Mammary epithelial cell (primary cell): Measurements from ENCODE around the gene AOX1.

Source experiments
- EZH2 ChIP-seq: IDR thresholded peaks from 2 replicates; pipeline ENCODE4 v1.6.1; 2012; ENCODE audit warnings: low read length, inconsistent platforms, borderline replicate concordance
- TF ChIP-seq, protein P1 (sequence below), 2 donors: IDR thresholded peaks in 1 of 2; conservative IDR thresholded peaks in 1 of 2; 2 replicates each; pipeline ENCODE4 v1.5.1; 2011 to 2012; ENCODE audit warnings: inconsistent platforms in 2 of 2, low read length in 2 of 2, mild to moderate bottlenecking in 2 of 2, control low read depth in 1 of 2, low read depth in 1 of 2; ENCODE audit not compliant: insufficient read depth in 1 of 2; ENCODE audit errors: extremely low read depth in 1 of 2

DNA sequence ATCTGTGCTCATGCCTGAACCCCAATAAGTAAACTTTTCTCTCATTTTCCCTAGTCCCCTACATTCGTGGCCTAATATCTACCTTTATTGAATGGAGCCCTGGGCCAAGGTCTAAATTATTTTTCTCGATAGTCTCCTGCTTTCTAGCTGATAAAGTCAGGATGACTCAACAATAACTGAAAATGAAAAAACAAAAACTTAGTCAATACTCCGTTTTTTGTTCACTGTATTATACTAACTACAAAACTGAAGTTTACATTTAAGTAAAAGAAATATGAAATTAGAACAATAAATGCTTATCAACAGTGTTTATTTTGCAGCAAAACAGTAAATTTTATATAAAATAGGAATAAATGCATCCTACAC, 32.2 kb downstream of the AOX1 start:
- TF ChIP-seq, protein P1, sequence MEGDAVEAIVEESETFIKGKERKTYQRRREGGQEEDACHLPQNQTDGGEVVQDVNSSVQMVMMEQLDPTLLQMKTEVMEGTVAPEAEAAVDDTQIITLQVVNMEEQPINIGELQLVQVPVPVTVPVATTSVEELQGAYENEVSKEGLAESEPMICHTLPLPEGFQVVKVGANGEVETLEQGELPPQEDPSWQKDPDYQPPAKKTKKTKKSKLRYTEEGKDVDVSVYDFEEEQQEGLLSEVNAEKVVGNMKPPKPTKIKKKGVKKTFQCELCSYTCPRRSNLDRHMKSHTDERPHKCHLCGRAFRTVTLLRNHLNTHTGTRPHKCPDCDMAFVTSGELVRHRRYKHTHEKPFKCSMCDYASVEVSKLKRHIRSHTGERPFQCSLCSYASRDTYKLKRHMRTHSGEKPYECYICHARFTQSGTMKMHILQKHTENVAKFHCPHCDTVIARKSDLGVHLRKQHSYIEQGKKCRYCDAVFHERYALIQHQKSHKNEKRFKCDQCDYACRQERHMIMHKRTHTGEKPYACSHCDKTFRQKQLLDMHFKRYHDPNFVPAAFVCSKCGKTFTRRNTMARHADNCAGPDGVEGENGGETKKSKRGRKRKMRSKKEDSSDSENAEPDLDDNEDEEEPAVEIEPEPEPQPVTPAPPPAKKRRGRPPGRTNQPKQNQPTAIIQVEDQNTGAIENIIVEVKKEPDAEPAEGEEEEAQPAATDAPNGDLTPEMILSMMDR (conservative IDR thresholded peaks at IDR 0.05 in 1 of 2, IDR thresholded peaks at IDR 0.05 in 1 of 2; ENCODE audit: extremely low read depth in 1 of 2, insufficient read depth in 1 of 2, low read depth in 1 of 2, low read length in 2 of 2): no peak
- TF ChIP-seq EZH2: no peak
